ENCODE measurements around the gene INPP4B. TPM values are rescaled to one million over a fixed set of nuclear protein-coding genes. Genes with fewer than 3 reads are reported as not detected.

Gene INPP4B
- total RNA-seq, 1 donor from 2014 or later, result 10.9 TPM

DNA sequence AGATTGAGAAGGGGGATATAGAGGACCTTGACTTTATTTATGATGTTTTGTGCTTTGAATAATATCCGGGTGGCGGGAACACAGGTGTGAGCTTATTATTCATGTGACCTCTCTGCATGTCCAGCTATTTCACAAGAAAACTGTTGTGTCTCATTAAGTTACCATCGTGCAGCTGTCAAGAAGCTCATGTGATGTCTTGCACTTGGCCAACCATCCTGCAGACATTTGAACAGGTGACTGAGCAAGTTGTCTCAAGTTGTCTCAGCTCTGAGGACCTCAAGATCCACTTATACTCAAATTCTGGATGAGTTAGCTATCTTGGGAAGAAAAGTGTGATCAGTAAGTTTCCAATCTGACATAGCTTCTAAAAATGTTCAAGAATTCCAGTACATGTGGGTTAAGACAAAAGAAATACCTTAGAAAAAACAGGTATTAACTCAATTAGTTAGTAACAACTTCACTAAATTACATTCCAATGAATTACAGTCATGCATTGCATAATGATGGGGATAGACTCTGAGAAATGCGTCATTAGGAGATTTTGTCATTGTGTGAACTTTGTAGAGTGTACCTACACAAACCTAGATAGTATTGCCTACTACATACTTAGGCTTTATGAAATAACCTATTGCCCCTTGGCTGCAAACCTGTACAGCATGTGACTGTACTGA, 462.2 kb downstream of the INPP4B start:
- H3K27me3 ChIP-seq (ENCODE audit: control insufficient read depth, insufficient read depth, low read length), result no peaks in the 10 kb centered on the region
- H3K4me3 ChIP-seq (ENCODE audit: low read depth, low read length), result no peak overlapping the region
- DNase-seq (ENCODE audit: low read depth), result no peak
- H3K36me3 ChIP-seq (ENCODE audit: control insufficient read depth, insufficient read depth, low read length), result no peaks in the 10 kb centered on the region
- no peak for TF ChIP-seq CTCF (IDR thresholded peaks at IDR 0.05; ENCODE audit: insufficient read depth, low read length, poor library complexity, severe bottlenecking)

DNA sequence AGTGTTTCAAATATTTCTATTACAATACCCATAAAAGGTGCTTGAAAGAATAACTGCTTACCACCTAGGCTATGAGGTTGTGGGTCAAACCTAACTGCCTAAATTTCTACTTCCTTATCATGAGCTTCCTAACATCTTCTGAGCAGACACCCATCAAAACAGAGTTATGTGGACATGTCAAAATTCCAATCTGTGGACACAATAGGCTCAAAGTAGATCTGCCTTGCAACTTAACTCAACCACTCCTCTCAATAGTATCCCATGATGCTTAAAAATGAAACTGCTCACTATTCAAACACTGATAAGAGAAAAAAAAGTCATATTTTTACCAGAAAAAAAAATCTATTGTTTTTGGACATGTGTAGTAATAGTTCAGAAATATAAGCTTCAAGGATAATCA, 462.7 kb downstream of the INPP4B start:
- DNase-seq (ENCODE audit: low read depth), result no peak
- no peaks in the 10 kb centered on the region for H3K27me3 ChIP-seq (ENCODE audit: control insufficient read depth, insufficient read depth, low read length)

GRCh38 chr4:142380052-142380602, 466.0 kb downstream of the INPP4B start:
- Histone ChIP-seq H3K4me3 (ENCODE audit: low read depth, low read length) (no peak overlapping the region), H3K27me3 (ENCODE audit: control insufficient read depth, insufficient read depth, low read length) (no peaks in the 10 kb centered on the region), H3K36me3 (ENCODE audit: control insufficient read depth, insufficient read depth, low read length) (no peaks in the 10 kb centered on the region)
- DNase-seq (ENCODE audit: low read depth), result no peak
- TF ChIP-seq CTCF (IDR thresholded peaks at IDR 0.05; ENCODE audit: insufficient read depth, low read length, poor library complexity, severe bottlenecking), result no peak

More for the DNA sequence above, 462.7 kb downstream of the INPP4B start:
- Histone ChIP-seq H3K4me3 (ENCODE audit: low read depth, low read length) (no peak overlapping the region), H3K36me3 (ENCODE audit: control insufficient read depth, insufficient read depth, low read length) (no peaks in the 10 kb centered on the region)
- TF ChIP-seq CTCF (IDR thresholded peaks at IDR 0.05; ENCODE audit: insufficient read depth, low read length, poor library complexity, severe bottlenecking), result no peak

DNA sequence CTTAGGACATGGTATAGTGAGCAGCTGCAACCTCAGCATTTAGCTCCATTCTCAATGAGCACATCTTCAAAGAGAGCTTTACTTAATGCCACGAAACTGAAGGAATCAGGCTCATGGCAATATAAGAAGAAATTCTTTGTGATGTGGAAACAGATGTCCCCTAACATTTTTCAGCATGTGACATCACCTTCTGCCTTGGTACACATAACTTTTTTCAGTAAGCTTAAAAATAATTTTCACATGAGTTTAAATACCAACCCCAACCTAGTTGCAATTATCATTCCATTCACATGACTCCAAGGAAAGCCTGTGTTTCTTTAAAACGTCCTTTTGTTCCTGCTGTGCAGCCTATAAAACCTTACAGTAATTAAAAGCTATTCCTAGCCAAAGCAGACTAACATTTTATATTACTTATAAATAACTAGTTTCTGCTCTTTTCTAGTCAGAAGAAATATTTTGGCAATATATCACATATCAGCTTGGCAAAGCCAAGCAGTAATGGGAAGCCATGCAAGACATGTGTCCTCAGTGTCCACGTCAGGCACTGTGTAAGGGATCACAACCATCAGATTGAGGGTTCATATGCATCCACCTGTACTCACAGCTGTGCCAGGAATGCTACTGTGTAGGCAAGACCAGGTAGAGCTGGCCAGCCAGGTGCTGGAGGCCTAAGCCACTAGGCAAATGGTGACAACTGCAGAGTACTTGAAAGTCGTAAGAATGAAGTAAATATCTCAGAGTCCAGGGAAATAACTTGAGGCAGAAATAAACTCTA, 466.6 kb downstream of the INPP4B start:
- peak; percentile 81 for DNase-seq (ENCODE audit: low read depth)
- TF ChIP-seq CTCF (IDR thresholded peaks at IDR 0.05; ENCODE audit: insufficient read depth, low read length, poor library complexity, severe bottlenecking), result no peak
- Histone ChIP-seq H3K36me3 (ENCODE audit: control insufficient read depth, insufficient read depth, low read length) (no peaks in the 10 kb centered on the region), H3K4me3 (ENCODE audit: low read depth, low read length) (no peak overlapping the region), H3K27me3 (ENCODE audit: control insufficient read depth, insufficient read depth, low read length) (no peaks in the 10 kb centered on the region)

- H3K4me3 ChIP-seq (ENCODE audit: low read depth, low read length), result no peak overlapping the region
- H3K27me3 ChIP-seq (ENCODE audit: control insufficient read depth, insufficient read depth, low read length), result no peaks in the 10 kb centered on the region
- H3K36me3 ChIP-seq (ENCODE audit: control insufficient read depth, insufficient read depth, low read length), result no peaks in the 10 kb centered on the region
- DNase-seq (ENCODE audit: low read depth), result no peak
- TF ChIP-seq CTCF (IDR thresholded peaks at IDR 0.05; ENCODE audit: insufficient read depth, low read length, poor library complexity, severe bottlenecking), result no peak
Measured at GRCh38 chr4:142378179-142378578, 467.9 kb downstream of the INPP4B start.
